ENCODE results near the gene ITPKC. TPM values are rescaled to one million over a fixed set of nuclear protein-coding genes. Genes with fewer than 3 reads are reported as not detected.
A peak's percentile ranks its signal among the peaks of the same experiment; 100 is the strongest.

ITPKC gene
- total and polyA plus RNA-seq, 8 donors = 6.9 to 20.4 (median 11.4) TPM

DNA sequence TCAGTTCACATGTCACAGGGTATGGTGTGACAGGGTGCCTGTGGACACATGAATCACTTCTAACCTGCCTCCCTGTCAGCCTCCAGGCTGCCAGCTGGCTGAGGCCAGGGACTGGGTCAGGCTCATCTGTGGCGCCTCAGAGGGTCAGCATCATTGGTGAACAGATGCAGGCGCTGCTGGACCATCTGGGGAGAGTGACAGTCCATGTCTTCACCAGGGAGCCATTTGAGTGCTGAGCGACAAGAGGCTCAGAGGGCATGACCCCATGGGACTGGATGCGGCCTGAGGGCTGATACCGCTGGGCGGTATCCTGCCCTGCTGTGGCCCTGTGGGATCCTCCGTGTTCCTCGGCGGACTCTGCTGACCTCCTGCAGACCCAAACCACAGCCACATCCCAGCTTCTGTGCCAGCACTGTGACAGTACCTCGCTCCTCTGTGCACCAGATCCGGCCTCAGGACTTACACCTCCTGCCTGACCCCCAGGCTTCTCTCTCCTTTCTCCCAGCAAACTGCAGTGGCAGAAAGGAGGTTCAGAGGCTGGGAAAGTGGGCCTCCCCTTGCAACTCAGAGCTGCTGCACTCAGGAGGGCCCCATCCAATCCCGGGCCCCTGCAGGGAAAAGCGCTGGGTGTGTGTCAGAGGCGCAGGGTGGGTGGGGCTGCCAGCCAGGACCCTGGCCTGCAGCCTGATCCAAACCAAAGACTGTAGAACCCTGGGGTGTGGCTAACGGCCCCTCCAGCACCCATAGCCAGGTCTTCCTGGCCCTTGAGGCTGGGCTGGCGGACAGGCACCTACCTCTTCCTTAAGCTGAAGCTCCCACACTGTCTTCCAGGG is 23.2 kb downstream of the ITPKC start:
- FAIRE-seq (no peak), DNase-seq (no peak), ATAC-seq (no peak)
- Histone ChIP-seq H3K4me1 (no peaks in the 10 kb centered on the region), H3K9me3 (no peaks in the 10 kb centered on the region), H3K36me3 (peaks cover 0 to 36% (median 21%) of the 10 kb centered on the region in 3 donors), H3K4me3 (no peak overlapping the region), H3K27me3 (no peaks in the 10 kb centered on the region), H3K27ac (no peak overlapping the region)
- intact Hi-C loops (cut with DNase I) = no loop called here
- 85 to 92% methylated on average over 15 to 16 of the region's 16 CpGs for WGBS, 2 donors
- TF ChIP-seq, protein P1, sequence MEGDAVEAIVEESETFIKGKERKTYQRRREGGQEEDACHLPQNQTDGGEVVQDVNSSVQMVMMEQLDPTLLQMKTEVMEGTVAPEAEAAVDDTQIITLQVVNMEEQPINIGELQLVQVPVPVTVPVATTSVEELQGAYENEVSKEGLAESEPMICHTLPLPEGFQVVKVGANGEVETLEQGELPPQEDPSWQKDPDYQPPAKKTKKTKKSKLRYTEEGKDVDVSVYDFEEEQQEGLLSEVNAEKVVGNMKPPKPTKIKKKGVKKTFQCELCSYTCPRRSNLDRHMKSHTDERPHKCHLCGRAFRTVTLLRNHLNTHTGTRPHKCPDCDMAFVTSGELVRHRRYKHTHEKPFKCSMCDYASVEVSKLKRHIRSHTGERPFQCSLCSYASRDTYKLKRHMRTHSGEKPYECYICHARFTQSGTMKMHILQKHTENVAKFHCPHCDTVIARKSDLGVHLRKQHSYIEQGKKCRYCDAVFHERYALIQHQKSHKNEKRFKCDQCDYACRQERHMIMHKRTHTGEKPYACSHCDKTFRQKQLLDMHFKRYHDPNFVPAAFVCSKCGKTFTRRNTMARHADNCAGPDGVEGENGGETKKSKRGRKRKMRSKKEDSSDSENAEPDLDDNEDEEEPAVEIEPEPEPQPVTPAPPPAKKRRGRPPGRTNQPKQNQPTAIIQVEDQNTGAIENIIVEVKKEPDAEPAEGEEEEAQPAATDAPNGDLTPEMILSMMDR (IDR thresholded peaks at IDR 0.05) = no peak

DNA sequence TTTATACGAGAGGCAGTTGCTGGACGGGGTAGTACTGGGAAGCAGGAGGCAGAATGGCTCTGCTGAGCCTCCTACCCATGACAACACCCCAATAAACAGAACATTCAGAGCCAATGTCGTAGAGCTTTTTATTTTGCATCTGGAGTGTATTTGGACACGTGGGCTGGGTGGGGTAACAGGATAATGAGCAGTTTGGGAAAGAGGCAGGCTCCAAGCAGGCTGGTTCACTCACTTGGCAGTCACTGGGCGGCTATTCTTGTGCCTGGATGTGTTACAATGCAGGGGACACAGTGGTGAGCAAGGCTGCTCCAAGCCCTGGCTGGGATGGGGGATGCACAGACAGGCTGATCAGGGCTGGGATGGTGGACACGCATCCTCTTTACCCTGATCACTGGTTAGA is 23.8 kb downstream of the ITPKC start:
- no peaks in the 10 kb centered on the region for H3K9me3 ChIP-seq
- H3K27me3 ChIP-seq = no peaks in the 10 kb centered on the region
- H3K27ac ChIP-seq = no peak overlapping the region
- no peak for FAIRE-seq
- H3K4me3 ChIP-seq = no peak overlapping the region
- intact Hi-C loops (cut with DNase I) = no loop called here
- peaks cover 0 to 30% (median 21%) of the 10 kb centered on the region in 3 donors for H3K36me3 ChIP-seq
- ATAC-seq = no peak
- DNase-seq = no peak
- H3K4me1 ChIP-seq = no peaks in the 10 kb centered on the region
- TF ChIP-seq, protein P1 (IDR thresholded peaks at IDR 0.05) = no peak
- 82 to 84% methylated on average over 6 of the region's 6 CpGs for WGBS, 2 donors

DNA sequence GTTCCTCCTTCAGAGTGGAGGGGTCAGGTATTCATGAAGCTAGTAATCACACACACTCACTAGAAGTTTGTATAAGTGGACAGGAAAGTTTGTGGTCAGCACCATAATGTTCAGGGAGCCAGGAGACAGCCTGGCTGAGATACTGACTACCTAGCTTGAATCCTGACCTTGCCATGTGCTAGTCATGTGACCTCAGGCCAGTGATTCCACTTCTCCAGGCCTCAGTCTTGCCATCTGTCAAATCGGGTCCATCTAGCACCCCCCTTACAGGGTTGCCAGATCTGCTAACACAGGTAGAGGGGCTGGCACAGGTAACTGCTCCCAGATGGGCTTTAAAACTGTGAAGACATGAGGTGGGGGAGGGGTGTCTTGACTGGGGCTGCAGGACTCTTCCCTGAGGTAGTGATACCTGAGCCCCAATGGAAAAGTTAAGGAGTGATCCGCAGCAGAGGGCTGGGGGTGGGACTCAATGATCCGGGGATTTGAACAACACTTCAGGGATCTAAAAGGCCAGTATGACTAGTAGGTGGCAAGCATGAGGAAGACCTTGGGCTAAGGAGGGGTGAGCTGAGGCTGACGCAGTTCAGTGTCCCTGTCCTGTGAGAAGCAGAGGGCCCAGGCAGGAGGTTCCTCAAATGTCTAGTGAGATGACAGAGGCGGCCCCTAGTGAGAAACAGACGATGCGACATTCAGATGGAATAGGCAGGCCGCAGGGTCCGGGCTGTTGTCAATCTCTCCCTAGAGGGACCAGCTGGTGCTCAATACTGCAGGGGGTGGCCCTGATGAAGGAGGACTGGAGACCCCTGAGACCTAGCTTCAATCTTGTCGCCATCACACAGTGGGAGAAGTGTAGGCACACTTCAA is 24.8 kb downstream of the ITPKC start:
- Histone ChIP-seq H3K36me3 (peaks cover 0 to 22% (median 18%) of the 10 kb centered on the region in 3 donors), H3K27me3 (no peaks in the 10 kb centered on the region), H3K4me3 (no peak overlapping the region), H3K27ac (no peak overlapping the region), H3K4me1 (no peaks in the 10 kb centered on the region), H3K9me3 (no peaks in the 10 kb centered on the region)
- 81 to 84% methylated on average over 10 of the region's 10 CpGs for WGBS, 2 donors
- no peak for ATAC-seq
- TF ChIP-seq, protein P1 (IDR thresholded peaks at IDR 0.05) = no peak
- intact Hi-C loops (cut with DNase I) = no loop called here
- no peak for FAIRE-seq
- no peak for DNase-seq

DNA sequence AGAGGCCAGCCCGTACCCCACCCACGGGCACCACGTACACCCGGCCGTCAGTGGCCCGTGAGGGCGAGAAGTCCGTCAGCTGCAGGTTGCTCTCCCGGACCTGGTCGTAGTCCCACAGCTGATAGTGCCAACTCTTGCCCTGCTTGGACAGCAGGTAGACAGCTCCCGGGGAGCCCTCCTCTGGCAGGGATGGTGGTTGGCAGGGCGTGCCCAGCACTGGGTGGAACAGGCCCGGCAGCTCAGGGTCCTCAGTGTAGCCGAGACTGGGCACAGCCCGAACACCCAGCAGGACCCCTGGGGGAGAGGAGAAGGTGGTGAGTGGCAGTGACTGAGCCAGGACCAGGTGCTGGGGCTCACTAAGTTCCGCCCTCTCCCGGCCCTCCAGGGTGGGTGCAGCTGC is 25.6 kb downstream of the ITPKC start:
- Histone ChIP-seq H3K9me3 (no peaks in the 10 kb centered on the region), H3K27ac (no peak overlapping the region), H3K36me3 (peaks cover 0 to 15% (median 11%) of the 10 kb centered on the region in 3 donors), H3K4me1 (no peaks in the 10 kb centered on the region), H3K27me3 (no peaks in the 10 kb centered on the region), H3K4me3 (no peak overlapping the region)
- 44 to 51% methylated on average over 17 of the region's 17 CpGs for whole genome bisulfite sequencing, 2 donors
- DNase-seq = peak in 1 of 6 donors; percentile 58
- intact Hi-C loops (cut with DNase I) = no loop called here
- peak in 3 of 4 donors; percentile 6 to 52 (median 36) for ATAC-seq
- FAIRE-seq = no peak
- TF ChIP-seq, protein P1 (IDR thresholded peaks at IDR 0.05) = no peak
